HG02763 (cell line): Measurements from ENCODE around the gene KNSTRN.

Source experiments
- ATAC-seq: cut with Tn5 transposase; IDR thresholded peaks from one replicate; pipeline ENCODE4 v1.9.1; 2021; ENCODE audit warnings: mild to moderate bottlenecking, moderate library complexity; ENCODE audit not compliant: unreplicated experiment

KNSTRN gene, protein sequence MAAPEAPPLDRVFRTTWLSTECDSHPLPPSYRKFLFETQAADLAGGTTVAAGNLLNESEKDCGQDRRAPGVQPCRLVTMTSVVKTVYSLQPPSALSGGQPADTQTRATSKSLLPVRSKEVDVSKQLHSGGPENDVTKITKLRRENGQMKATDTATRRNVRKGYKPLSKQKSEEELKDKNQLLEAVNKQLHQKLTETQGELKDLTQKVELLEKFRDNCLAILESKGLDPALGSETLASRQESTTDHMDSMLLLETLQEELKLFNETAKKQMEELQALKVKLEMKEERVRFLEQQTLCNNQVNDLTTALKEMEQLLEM

GRCh38 chr15:40382580-40383456, at the start of gene KNSTRN:
Gene KNSTRN (plus strand): TSS chr15:40382721. CDS start chr15:40382836, 115 bp downstream.
- ATAC-seq, result peak; percentile 85

GRCh38 chr15:40333922-40334492, 48.5 kb upstream of the KNSTRN start:
- ATAC-seq, result no peak

DNA sequence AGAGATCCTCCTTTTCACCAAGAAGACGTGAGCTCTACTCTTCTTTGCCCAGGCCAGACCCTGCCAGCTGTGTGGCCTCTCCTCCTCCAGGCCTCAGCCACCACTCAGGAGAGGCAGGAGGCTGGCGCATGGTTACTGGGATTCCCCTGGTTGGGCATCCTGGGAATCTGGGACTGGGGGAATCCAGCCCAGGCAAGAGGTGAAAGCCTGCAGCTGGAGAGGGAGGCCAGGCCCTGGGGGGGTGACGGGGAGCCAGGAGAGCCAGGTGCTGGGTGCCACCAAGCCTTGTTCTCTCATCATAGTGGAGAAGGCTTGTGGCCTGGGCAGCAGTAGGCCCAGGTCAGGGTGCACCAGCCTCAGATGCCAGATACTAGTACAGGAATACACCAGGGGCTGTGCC, 48.0 kb upstream of the KNSTRN start:
- ATAC-seq, result no peak

DNA sequence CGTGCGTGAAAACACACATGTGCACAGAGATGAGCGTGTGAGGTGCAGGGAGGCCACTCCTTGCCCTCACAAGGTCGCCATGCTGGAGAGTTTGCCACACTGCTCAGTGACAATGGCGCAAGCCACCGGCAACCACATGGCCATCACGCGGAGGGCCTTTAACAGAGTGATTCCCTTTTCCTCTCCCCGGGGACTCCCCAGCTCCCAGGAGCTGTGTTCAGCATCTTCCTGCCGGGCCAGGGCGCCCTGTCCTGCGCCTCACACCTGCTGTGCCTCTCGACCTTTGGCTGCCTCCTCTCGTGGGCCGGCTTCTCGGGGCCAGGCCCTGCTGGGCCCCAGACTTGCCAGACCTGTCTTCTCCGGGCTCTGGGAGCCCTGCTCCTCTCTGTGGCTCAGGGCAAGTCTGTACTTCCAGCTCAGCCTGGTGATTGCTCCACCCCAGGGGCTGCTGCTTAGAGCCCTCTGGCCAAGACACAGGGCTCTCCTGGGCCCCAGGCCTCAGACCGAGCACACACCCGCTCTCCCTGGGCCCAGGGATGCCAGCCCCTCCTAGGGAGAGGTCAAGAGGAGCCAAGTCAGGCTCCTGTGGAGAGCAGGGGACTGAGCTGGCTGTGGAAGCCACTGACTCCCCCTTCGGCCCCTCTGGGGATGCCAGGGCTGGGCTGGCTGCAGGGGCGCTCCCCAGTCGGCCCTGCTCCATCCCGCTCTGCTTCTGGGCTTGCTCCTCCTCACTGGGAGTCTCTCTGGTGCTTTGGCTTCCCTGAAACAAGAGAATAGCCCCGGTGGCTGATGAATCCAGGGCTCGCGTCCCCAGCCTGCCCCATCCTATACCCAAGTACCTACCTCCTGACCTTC, 47.4 kb upstream of the KNSTRN start:
- ATAC-seq, result no peak

GRCh38 chr15:40335938-40336743, 46.4 kb upstream of the KNSTRN start:
- ATAC-seq, result no peak

DNA sequence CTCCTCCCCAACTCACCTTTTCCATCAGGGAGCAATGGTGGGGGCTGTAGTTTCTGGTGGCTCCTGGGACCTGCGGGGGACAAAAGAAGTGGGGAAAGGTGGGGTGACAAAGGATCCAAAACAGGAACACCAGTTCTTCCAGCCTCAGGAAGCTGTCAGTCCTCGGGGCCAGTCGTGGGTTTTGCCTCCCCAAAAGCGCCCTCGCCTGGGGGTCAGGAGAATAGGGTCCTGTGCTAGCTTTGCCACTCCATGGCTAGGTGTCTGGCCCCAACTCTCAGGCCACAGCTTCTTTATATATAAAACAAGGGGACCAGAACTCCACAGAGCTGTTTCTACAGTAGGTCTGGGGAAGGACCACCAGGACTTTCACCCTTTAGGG, 45.8 kb upstream of the KNSTRN start:
- ATAC-seq, result no peak

GRCh38 chr15:40337597-40337996, 44.9 kb upstream of the KNSTRN start:
- ATAC-seq, result no peak

GRCh38 chr15:40338041-40338657, 44.4 kb upstream of the KNSTRN start:
- no peak for ATAC-seq

DNA sequence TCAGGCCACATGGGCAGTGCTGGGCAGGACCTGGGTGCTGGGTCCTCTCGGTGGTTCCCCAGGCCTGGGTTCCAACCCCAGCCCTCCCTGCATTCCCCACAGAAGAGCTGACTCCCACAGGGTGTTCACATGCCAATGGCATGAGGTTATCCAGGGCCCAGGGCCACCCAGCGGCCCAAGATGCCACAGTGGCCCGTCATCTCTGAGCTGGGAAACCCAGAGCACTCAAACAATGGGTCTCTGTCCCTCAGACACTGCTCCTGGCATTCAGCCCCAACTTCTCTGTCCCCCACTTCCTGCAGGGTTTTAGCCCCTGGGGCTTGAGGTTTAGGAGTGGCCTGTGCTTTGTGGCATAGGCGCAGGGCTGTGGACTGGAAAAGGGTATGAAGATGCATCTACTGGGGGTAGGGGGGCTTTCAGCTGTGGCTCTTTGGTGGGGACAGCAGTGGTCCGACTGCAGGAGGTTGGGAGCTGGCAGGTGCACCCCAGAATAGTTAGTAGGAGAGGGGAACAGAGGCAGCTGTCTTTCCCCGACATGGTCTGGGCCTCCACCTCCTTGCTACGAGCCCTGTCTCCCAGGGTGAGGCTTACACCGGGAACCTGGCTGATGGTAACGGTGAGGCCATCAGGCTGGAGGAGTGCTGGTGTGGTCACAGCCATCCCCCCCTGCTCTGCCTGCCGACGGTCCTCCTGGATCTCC, 43.5 kb upstream of the KNSTRN start:
- no peak for ATAC-seq

- no peak for ATAC-seq
Measured at GRCh38 chr15:40339621-40339945, 42.9 kb upstream of the KNSTRN start.

GRCh38 chr15:40340038-40340739, 42.3 kb upstream of the KNSTRN start:
- ATAC-seq, result no peak

- ATAC-seq, result no peak
Measured at GRCh38 chr15:40340740-40341400, 41.7 kb upstream of the KNSTRN start, which contains the start of gene CCDC9B. Gene CCDC9B (minus strand): TSS chr15:40340939. CDS start chr15:40340819, 120 bp downstream.

DNA sequence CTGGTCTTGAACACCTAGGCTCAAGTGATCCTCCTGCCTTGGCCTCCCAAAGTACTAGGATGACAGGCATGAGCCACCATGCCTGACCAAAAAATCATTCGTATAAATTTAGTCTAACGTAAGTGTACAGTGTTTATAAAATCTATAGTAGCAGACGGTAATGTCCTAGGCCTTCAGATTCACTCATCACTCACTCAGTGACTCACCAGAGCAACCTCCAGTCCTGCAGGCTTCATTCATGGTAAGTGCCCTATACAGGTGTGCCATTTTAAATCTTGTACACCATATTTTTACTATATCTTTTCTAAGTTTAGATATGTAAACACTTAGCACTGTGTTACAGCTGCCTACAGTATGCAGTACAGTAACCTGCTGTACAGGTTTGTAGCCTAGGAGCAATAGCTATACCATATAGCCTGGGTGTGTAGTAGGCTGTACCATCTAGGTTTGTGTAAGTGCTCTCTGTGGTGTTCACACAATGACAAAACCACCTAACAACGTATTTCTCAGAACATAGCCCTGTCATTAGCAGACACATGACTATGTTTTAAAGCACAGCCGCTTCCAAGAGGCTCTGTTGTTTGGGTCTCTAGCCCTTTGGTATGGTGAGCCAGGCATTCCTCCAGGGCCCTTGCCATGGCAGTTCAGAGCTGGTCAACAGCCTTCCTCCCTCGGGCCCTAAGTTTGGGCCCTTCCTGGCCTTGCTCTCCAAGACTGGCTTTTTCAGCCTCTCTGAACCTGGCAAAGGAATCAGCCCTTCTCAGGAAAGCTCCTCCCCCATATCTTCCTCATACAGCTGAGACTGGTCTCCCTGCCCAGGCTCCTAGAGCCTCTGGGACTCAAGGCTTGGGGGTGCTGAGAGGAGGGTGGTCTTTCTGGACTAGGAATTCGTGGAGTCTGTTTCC, 39.9 kb upstream of the KNSTRN start:
- no peak for ATAC-seq

DNA sequence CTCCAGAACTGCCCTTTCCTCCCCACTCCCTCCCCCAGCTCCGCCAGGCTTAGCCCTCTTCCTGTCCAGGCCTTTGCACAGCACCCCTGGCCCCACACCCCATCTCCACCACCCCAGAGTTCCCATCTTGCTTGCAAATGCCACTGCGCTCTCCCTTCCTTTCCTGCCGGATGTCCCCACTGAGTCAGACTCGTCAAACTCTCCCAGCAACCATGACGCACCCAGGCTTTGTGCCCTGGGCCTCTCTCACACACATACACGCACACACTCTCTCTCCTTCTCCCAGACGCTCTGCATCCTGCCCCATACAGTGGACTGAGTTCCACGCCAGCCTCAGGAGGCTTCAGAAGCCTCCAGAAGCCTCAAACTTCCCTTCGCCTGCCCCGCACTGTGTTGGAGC, 39.0 kb upstream of the KNSTRN start:
- no peak for ATAC-seq

DNA sequence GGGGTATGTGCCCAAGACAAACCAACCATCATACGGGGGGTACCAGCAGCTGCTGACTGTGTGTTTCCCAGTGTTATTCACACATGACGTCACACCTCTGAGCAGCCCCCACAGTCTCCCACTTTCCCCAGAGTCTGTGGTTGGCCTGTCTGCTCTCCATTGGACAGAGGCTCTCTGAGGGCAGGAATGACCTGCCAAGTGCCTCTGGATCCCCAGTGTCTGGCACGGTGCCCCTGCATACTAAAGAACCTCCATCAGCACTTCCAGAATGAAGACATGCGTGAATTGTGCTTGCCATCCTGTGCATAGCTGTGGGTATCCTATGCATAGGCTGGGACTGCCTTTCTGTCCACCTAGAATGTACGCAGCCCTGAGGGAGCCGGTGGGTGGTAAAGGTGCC, 38.3 kb upstream of the KNSTRN start:
- ATAC-seq, result no peak

DNA sequence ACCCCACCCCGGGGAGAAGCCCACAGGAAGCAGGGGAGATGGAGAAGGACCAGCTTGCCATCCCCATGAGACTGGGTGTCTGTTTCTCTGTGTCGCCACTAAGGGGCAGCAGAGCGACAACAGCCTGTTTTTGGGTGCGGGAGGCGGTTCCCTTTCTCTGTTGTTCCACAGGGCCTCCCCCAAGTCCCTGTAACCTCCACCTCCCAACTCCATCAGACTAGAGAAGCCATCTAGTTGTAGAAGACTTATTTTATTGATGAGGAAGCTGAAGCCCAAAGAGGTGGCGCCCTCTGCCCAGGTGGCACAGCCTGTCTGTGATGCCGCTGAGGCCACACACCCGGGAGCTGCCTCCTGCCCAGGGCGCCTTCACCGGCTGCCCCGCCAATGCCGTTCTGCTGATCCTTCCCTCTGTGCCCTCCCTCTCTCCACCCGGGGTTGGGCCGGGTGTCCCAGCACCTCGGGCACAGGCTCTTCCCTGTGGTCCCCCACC, 37.8 kb upstream of the KNSTRN start:
- no peak for ATAC-seq
